HG03103 (cell line): ENCODE results near the gene POLD3.
A peak's percentile ranks its signal among the peaks of the same experiment; 100 is the strongest.

Source experiments
- ATAC-seq: cut with Tn5 transposase; IDR thresholded peaks from one replicate; pipeline ENCODE4 v1.9.1; 2021; ENCODE audit warnings: low read depth; ENCODE audit not compliant: unreplicated experiment

The POLD3 gene

GRCh38 chr11:74592441-74593362 lies at the start of gene POLD3:
Gene POLD3, plus strand, starts transcription at chr11:74592582. Its CDS starts 77 bp downstream, at chr11:74592659.
- ATAC-seq = peak; percentile 91

GRCh38 chr11:74543991-74544390 lies 48.4 kb upstream of the POLD3 start:
- no peak for ATAC-seq

- no peak for ATAC-seq
Observed at GRCh38 chr11:74546752-74547151, 45.6 kb upstream of the POLD3 start.

GRCh38 chr11:74550991-74551753 lies 41.2 kb upstream of the POLD3 start:
- ATAC-seq = no peak

GRCh38 chr11:74551754-74552145 lies 40.6 kb upstream of the POLD3 start:
- ATAC-seq = no peak

GRCh38 chr11:74557526-74557925 lies 34.9 kb upstream of the POLD3 start:
- no peak for ATAC-seq

- ATAC-seq = no peak
Observed at GRCh38 chr11:74559110-74559933, 33.1 kb upstream of the POLD3 start.

GRCh38 chr11:74559934-74560309 lies 32.5 kb upstream of the POLD3 start:
- ATAC-seq = no peak

- ATAC-seq = no peak
Observed at GRCh38 chr11:74566146-74566960, 26.0 kb upstream of the POLD3 start.

- no peak for ATAC-seq
Observed at GRCh38 chr11:74568028-74568427, 24.4 kb upstream of the POLD3 start.

- no peak for ATAC-seq
Observed at GRCh38 chr11:74570266-74571061, 21.9 kb upstream of the POLD3 start.

GRCh38 chr11:74571062-74571399 lies 21.4 kb upstream of the POLD3 start:
- no peak for ATAC-seq

GRCh38 chr11:74572349-74572748 lies 20.0 kb upstream of the POLD3 start:
- no peak for ATAC-seq

GRCh38 chr11:74574563-74574962 lies 17.8 kb upstream of the POLD3 start:
- ATAC-seq = no peak

GRCh38 chr11:74575999-74576398 lies 16.4 kb upstream of the POLD3 start:
- no peak for ATAC-seq

- no peak for ATAC-seq
Observed at GRCh38 chr11:74577181-74577580, 15.2 kb upstream of the POLD3 start.

GRCh38 chr11:74577624-74578396 lies 14.6 kb upstream of the POLD3 start:
- ATAC-seq = no peak

- ATAC-seq = no peak
Observed at GRCh38 chr11:74579577-74580270, 12.7 kb upstream of the POLD3 start.
